LNCaP clone FGC (cell line): ENCODE results near the gene DAO.
A peak's percentile ranks its signal among the peaks of the same experiment; 100 is the strongest.

Experiments
- DNase-seq: peaks from one replicate; pipeline ENCODE4 v3.0.0-alpha.2; 2011; ENCODE audit warnings: low read depth
- H3K4me3 ChIP-seq: 2 replicates; pipeline ENCODE4 v1.5.1; 2011; ENCODE audit warnings: mild to moderate bottlenecking, low read depth, low read length, control low read depth
- CTCF ChIP-seq: IDR thresholded peaks from 2 replicates; pipeline ENCODE4 v1.5.1; 2012; ENCODE audit warnings: mild to moderate bottlenecking; ENCODE audit not compliant: control insufficient read depth, insufficient read depth; ENCODE audit errors: extremely low read depth

DAO gene

GRCh38 chr12:108875682-108876361 is 4.1 kb upstream of the DAO start:
- DNase-seq, result no peak
- TF ChIP-seq CTCF, result no peak
- no peak overlapping the region for H3K4me3 ChIP-seq

- H3K4me3 ChIP-seq, result no peak overlapping the region
- TF ChIP-seq CTCF, result no peak
- DNase-seq, result no peak
These were observed 3.3 kb upstream of the DAO start for GRCh38 chr12:108876550-108876949.

- no peak overlapping the region for H3K4me3 ChIP-seq
- TF ChIP-seq CTCF, result no peak
- DNase-seq, result peak; percentile 3
These were observed 2.1 kb downstream of the DAO start for GRCh38 chr12:108881953-108882352.

- TF ChIP-seq CTCF, result peak; percentile 67
- H3K4me3 ChIP-seq, result no peak overlapping the region
- peak; percentile 2 for DNase-seq
These were observed 4.5 kb downstream of the DAO start for GRCh38 chr12:108884116-108885012.

GRCh38 chr12:108886873-108887629 is 7.2 kb downstream of the DAO start:
- no peak overlapping the region for H3K4me3 ChIP-seq
- TF ChIP-seq CTCF, result no peak
- DNase-seq, result no peak

- no peak overlapping the region for H3K4me3 ChIP-seq
- TF ChIP-seq CTCF, result no peak
- DNase-seq, result no peak
These were observed 8.1 kb downstream of the DAO start for GRCh38 chr12:108888031-108888430.
